RWPE2 (cell line): ENCODE results near the gene NXN.
"Not testable (repeated sequence)": the region's sequence is repeated elsewhere in the genome, so short reads cannot be mapped to it uniquely, and the experiment has no call there.

Experiments
- ATAC-seq: fragments of 200-7000 bp; cut with Tn5 transposase; 3 replicates; pipeline ENCODE4 v1.9.1; 2021; ENCODE audit warnings: low read depth
- DNase-seq: peaks from one replicate; pipeline ENCODE4 v3.0.0-alpha.2; 2020; ENCODE audit warnings: low spot score
- H3K27ac ChIP-seq: fragments of 450-650 bp; 2 replicates; pipeline ENCODE4 v1.5.1; 2017; ENCODE audit warnings: mild to moderate bottlenecking; ENCODE audit not compliant: poor library complexity, severe bottlenecking
- H3K27me3 ChIP-seq: fragments of 250-450 bp; sonication (Bioruptor Pico); 2 replicates; pipeline ENCODE4 v1.5.1; 2021; ENCODE audit warnings: mild to moderate bottlenecking, moderate library complexity; ENCODE audit not compliant: insufficient read depth, poor library complexity, severe bottlenecking
- H3K36me3 ChIP-seq: fragments of 250-450 bp; sonication (Bioruptor Pico); 2 replicates; pipeline ENCODE4 v1.5.1; 2020; ENCODE audit warnings: low read depth, mild to moderate bottlenecking, moderate library complexity
- H3K4me1 ChIP-seq: fragments of 250-450 bp; sonication (Bioruptor Pico); 2 replicates; pipeline ENCODE4 v1.5.1; 2021; ENCODE audit warnings: mild to moderate bottlenecking, moderate library complexity; ENCODE audit not compliant: insufficient read depth, poor library complexity, severe bottlenecking
- H3K4me3 ChIP-seq: fragments of 250-450 bp; sonication (Bioruptor Pico); 2 replicates; pipeline ENCODE4 v1.5.1; 2021; ENCODE audit warnings: mild to moderate bottlenecking, moderate library complexity; ENCODE audit not compliant: severe bottlenecking
- H3K9me3 ChIP-seq: fragments of 250-450 bp; sonication (Bioruptor Pico); 2 replicates; pipeline ENCODE4 v1.5.1; 2021; ENCODE audit warnings: mild to moderate bottlenecking, moderate library complexity; ENCODE audit not compliant: severe bottlenecking
- TF ChIP-seq, protein P1 (sequence below): fragments of 450-650 bp; IDR thresholded peaks from one replicate; pipeline ENCODE4 v1.5.1; 2017; ENCODE audit warnings: mild to moderate bottlenecking, moderate library complexity; ENCODE audit not compliant: poor library complexity, severe bottlenecking

The NXN gene

GRCh38 chr17:773016-773415 is 206.6 kb downstream of the NXN start:
- Histone ChIP-seq H3K9me3 (no peaks in the 10 kb centered on the region), H3K4me1 (no peaks in the 10 kb centered on the region), H3K27ac (no peak overlapping the region), H3K36me3 (peaks cover 80% of the 10 kb centered on the region), H3K4me3 (no peak overlapping the region), H3K27me3 (no peaks in the 10 kb centered on the region)
- no peak for ATAC-seq
- DNase-seq, result no peak
- TF ChIP-seq, protein P1, sequence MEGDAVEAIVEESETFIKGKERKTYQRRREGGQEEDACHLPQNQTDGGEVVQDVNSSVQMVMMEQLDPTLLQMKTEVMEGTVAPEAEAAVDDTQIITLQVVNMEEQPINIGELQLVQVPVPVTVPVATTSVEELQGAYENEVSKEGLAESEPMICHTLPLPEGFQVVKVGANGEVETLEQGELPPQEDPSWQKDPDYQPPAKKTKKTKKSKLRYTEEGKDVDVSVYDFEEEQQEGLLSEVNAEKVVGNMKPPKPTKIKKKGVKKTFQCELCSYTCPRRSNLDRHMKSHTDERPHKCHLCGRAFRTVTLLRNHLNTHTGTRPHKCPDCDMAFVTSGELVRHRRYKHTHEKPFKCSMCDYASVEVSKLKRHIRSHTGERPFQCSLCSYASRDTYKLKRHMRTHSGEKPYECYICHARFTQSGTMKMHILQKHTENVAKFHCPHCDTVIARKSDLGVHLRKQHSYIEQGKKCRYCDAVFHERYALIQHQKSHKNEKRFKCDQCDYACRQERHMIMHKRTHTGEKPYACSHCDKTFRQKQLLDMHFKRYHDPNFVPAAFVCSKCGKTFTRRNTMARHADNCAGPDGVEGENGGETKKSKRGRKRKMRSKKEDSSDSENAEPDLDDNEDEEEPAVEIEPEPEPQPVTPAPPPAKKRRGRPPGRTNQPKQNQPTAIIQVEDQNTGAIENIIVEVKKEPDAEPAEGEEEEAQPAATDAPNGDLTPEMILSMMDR, result no peak

GRCh38 chr17:767076-767475 is 212.5 kb downstream of the NXN start:
- Histone ChIP-seq H3K4me3 (no peak overlapping the region), H3K27me3 (no peaks in the 10 kb centered on the region), H3K36me3 (peaks cover 60% of the 10 kb centered on the region), H3K27ac (no peak overlapping the region), H3K4me1 (no peaks in the 10 kb centered on the region), H3K9me3 (no peaks in the 10 kb centered on the region)
- TF ChIP-seq, protein P1, result no peak
- ATAC-seq (no peak), DNase-seq (no peak)

DNA sequence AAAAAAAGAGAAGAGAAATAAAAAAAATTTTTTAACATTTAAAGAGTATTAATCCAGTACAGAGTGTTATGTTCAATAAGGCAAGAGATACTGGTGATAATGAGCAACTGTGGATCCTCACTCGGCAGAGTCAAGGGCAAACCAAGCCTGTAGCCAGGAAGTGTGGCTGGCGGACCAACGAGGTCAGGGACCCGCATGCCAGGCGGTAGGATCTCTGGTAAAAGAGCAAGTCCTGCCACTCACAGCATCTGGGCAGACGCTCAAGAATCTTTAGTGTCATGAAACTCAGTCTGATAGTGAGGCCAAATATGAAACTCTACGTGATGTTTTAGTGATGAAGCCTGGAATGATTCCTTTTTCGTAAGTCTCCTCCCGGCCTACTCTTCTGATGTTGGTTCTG is 219.2 kb downstream of the NXN start:
- no peak overlapping the region for H3K4me3 ChIP-seq
- ATAC-seq, result no peak
- TF ChIP-seq, protein P1, result no peak
- H3K4me1 ChIP-seq, result peaks cover 4% of the 10 kb centered on the region
- H3K27ac ChIP-seq, result no peak overlapping the region
- H3K9me3 ChIP-seq, result no peaks in the 10 kb centered on the region
- DNase-seq, result no peak
- peaks cover 79% of the 10 kb centered on the region for H3K36me3 ChIP-seq
- H3K27me3 ChIP-seq, result no peaks in the 10 kb centered on the region

DNA sequence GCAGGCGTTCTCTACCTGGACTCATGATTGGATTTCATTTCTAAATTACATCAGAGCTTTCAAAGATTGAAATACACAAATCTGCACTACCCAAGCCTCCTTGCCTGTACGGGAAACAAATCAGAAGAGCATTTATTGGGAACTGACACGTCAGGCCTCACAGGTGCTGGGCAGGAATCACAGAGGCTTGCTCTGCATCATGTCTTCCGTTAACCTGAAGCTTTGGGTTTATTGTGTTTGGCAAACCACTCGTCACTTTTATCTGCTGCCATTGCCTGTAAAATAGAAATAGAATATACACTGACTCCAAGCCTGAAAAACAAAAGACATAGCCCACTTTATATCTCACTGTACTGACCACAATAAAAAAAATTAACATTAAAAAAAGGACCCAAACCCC is 219.6 kb downstream of the NXN start:
- H3K4me1 ChIP-seq, result peaks cover 4% of the 10 kb centered on the region
- no peaks in the 10 kb centered on the region for H3K27me3 ChIP-seq
- DNase-seq (no peak), ATAC-seq (no peak)
- H3K36me3 ChIP-seq, result peaks cover 76% of the 10 kb centered on the region
- H3K9me3 ChIP-seq, result no peaks in the 10 kb centered on the region
- no peak overlapping the region for H3K4me3 ChIP-seq
- TF ChIP-seq, protein P1, result no peak
- no peak overlapping the region for H3K27ac ChIP-seq

DNA sequence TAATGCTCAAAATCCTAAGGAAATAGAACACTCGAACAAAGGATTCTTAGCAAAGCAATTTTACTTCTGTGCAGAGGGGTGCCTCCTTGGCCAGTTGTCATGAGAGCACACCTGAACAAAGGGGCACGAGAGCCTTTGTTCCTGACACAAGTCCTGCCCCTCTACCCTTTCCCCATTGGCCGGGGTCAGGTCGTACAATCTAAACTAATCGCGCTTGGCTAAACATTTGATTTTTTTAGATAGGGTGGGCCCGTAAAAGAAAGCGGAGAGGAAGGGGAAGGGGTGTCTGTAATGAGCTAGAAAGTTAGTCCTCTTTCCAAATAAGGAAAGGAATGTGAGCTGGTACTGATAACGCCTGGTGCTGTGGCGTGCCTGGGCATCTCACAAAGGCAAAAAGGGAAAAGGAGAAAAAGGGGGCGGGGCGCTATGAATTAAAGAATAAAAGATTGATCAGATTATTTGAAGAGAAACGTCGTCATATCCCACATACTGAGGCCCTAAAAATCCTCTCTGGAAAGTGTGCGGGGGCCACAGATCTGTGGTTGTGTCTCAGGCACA is 223.5 kb downstream of the NXN start:
- Histone ChIP-seq H3K36me3 (peaks cover 41% of the 10 kb centered on the region), H3K27ac (peak overlapping the region; percentile 27)
- not testable (repeated sequence) for H3K27me3 ChIP-seq, ATAC-seq, H3K9me3 ChIP-seq, H3K4me3 ChIP-seq, H3K4me1 ChIP-seq, DNase-seq

GRCh38 chr17:755319-755961 is 224.1 kb downstream of the NXN start:
- H3K4me3 ChIP-seq, ATAC-seq, H3K9me3 ChIP-seq, DNase-seq, H3K27me3 ChIP-seq, H3K4me1 ChIP-seq: not testable (repeated sequence)
- H3K27ac ChIP-seq, result peak overlapping the region; percentile 27
- peaks cover 35% of the 10 kb centered on the region for H3K36me3 ChIP-seq
